Activated CD8-positive, alpha-beta T cell treated with anti-CD3 and anti-CD28 coated beads for 36 hours (primary cell): ENCODE measurements around the gene SCYL1. TPM values are rescaled to one million over a fixed set of nuclear protein-coding genes. Genes with fewer than 3 reads are reported as not detected.
A peak's percentile ranks its signal among the peaks of the same experiment; 100 is the strongest.

Experiments
- ATAC-seq: fragments of 200-7000 bp; cut with Tn5 transposase; one replicate; pipeline ENCODE4 v1.10.0; 2021; ENCODE audit warnings: mild to moderate bottlenecking, moderate library complexity
- CTCF ChIA-PET: fragments of 350-600 bp; sonication (Branson Sonifier 250); formaldehyde crosslinking; loops from one replicate; lab custom pipeline; 2021; ENCODE audit warnings: antibody characterized with exemption; lab: Charles Lee
- POLR2A ChIA-PET: fragments of 350-600 bp; sonication (Branson Sonifier 250); formaldehyde crosslinking; loops from one replicate; lab custom pipeline; 2021; ENCODE audit warnings: antibody characterized with exemption; lab: Charles Lee
- DNase-seq: peaks from one replicate; pipeline ENCODE4 v3.0.0-alpha.2; 2020
- H3K27ac Mint-ChIP-seq: one replicate; pipeline ENCODE4 v1.8.0; 2021; ENCODE audit warnings: mild to moderate bottlenecking, mixed read lengths
- H3K27me3 Mint-ChIP-seq: one replicate; pipeline ENCODE4 v1.8.0; 2021; ENCODE audit warnings: mixed read lengths
- H3K36me3 Mint-ChIP-seq: one replicate; pipeline ENCODE4 v1.8.0; 2021; ENCODE audit warnings: low read depth, mixed read lengths
- H3K4me1 Mint-ChIP-seq: one replicate; pipeline ENCODE4 v1.8.0; 2021; ENCODE audit warnings: low read depth, mixed read lengths
- H3K4me3 Mint-ChIP-seq: one replicate; pipeline ENCODE4 v1.8.0; 2021; ENCODE audit warnings: mild to moderate bottlenecking, moderate library complexity, mixed read lengths
- H3K9me3 Mint-ChIP-seq: one replicate; pipeline ENCODE4 v1.8.0; 2021; ENCODE audit warnings: mixed read lengths
- CTCF ChIP-seq: fragments of 200-600 bp; IDR thresholded peaks from one replicate; pipeline ENCODE4 v1.8.0; 2022; ENCODE audit warnings: antibody characterized with exemption, mild to moderate bottlenecking
- intact Hi-C: fragments of 100-400 bp; cut with micrococcal nuclease; formaldehyde crosslinking; loops from one replicate; pipeline ENCODE4 v1.10.0; 2022
- total RNA-seq, 2 experiments: library from RNA; stranded (reverse); gene quantifications; one replicate each; pipeline ENCODE4 v1.2.3, GENCODE V29; 2021

SCYL1 gene
- total RNA-seq, 2 experiments from 2014 or later = 71.5 to 76.8 TPM

GRCh38 chr11:65578134-65578533 is 53.3 kb downstream of the SCYL1 start:
- Mint-ChIP-seq H3K36me3 (peaks cover 34% of the 10 kb centered on the region), H3K27me3 (no peaks in the 10 kb centered on the region), H3K9me3 (no peaks in the 10 kb centered on the region), H3K4me3 (peak overlapping the region; percentile 90), H3K27ac (peak overlapping the region; percentile 43), H3K4me1 (peaks cover 42% of the 10 kb centered on the region)
- intact Hi-C loops = loop anchor here (5.0 kb wide), 1 partner anchor 36 kb away; no protein-coding TSS in a partner anchor
- POLR2A ChIA-PET = interaction anchor here (3.3 to 5.4 kb wide), 3 partner anchors 10 to 37 kb away, joined by 11 to 87 read pairs (median 39); partner anchors contain the start of gene KCNK7
- DNase-seq = no peak
- TF ChIP-seq CTCF = no peak
- no peak for ATAC-seq
- CTCF ChIA-PET = interaction anchor here (1.7 to 4.6 kb wide), 3 partner anchors 10 to 18 kb away, joined by 5 to 84 read pairs (median 14); partner anchors contain the start of gene KCNK7

GRCh38 chr11:65578667-65579066 is 53.8 kb downstream of the SCYL1 start:
- H3K36me3 Mint-ChIP-seq = peaks cover 33% of the 10 kb centered on the region

GRCh38 chr11:65579291-65579690 is 54.4 kb downstream of the SCYL1 start:
- H3K4me3 Mint-ChIP-seq = no peak overlapping the region
- no peak for TF ChIP-seq CTCF
- intact Hi-C loops = loop anchor here (5.0 kb wide), 1 partner anchor 37 kb away; no protein-coding TSS in a partner anchor
- no peaks in the 10 kb centered on the region for H3K9me3 Mint-ChIP-seq
- ChIA-PET CTCF (interaction anchor here (4.6 to 5.7 kb wide), 2 partner anchors 9 to 15 kb away, joined by 24 to 84 read pairs; partner anchors contain the start of gene KCNK7), POLR2A (interaction anchor here (5.4 kb wide), 2 partner anchors 9 to 15 kb away, joined by 39 to 87 read pairs; partner anchors contain the start of gene KCNK7)
- DNase-seq (no peak), ATAC-seq (no peak)
- peaks cover 37% of the 10 kb centered on the region for H3K4me1 Mint-ChIP-seq
- H3K27ac Mint-ChIP-seq = no peak overlapping the region
- H3K27me3 Mint-ChIP-seq = no peaks in the 10 kb centered on the region
- H3K36me3 Mint-ChIP-seq = peaks cover 32% of the 10 kb centered on the region

More at GRCh38 chr11:65578667-65579066, 53.8 kb downstream of the SCYL1 start:
- ATAC-seq (no peak), DNase-seq (no peak)
- Mint-ChIP-seq H3K9me3 (no peaks in the 10 kb centered on the region), H3K4me1 (peaks cover 41% of the 10 kb centered on the region), H3K27me3 (no peaks in the 10 kb centered on the region), H3K27ac (peak overlapping the region; percentile 43), H3K4me3 (peak overlapping the region; percentile 90)
- TF ChIP-seq CTCF = no peak
- ChIA-PET POLR2A (interaction anchor here (5.4 kb wide), 2 partner anchors 9 to 15 kb away, joined by 39 to 87 read pairs; partner anchors contain the start of gene KCNK7), CTCF (interaction anchor here (3.2 to 4.6 kb wide), 2 partner anchors 9 to 15 kb away, joined by 14 to 84 read pairs; no protein-coding TSS in a partner anchor)
- intact Hi-C loops = loop anchor here (5.0 kb wide), 1 partner anchor 36 kb away; no protein-coding TSS in a partner anchor

GRCh38 chr11:65580031-65580692 is 55.3 kb downstream of the SCYL1 start:
- ATAC-seq (no peak), DNase-seq (no peak)
- Mint-ChIP-seq H3K4me3 (no peak overlapping the region), H3K9me3 (no peaks in the 10 kb centered on the region), H3K36me3 (peaks cover 35% of the 10 kb centered on the region), H3K27ac (peak overlapping the region; percentile 30), H3K4me1 (peaks cover 31% of the 10 kb centered on the region), H3K27me3 (no peaks in the 10 kb centered on the region)
- intact Hi-C loops = no loop called here
- POLR2A ChIA-PET = interaction anchor here (0.9 to 5.4 kb wide), 5 partner anchors 8 to 30 kb away, joined by 3 to 87 read pairs (median 4); partner anchors contain the start of gene KCNK7
- TF ChIP-seq CTCF = no peak
- CTCF ChIA-PET = interaction anchor here (5.7 kb wide), 1 partner anchor 14 kb away, joined by 24 read pairs; the partner anchor contains the start of gene KCNK7
